ENCODE results near the gene POC5.

- no peak for TF ChIP-seq TAF1 (IDR thresholded peaks at IDR 0.05; ENCODE audit: low read depth, low read length)
- TF ChIP-seq POLR2AphosphoS5 (IDR thresholded peaks at IDR 0.05; ENCODE audit: low read depth, low read length), result no peak
- TF ChIP-seq RAD21 (IDR thresholded peaks at IDR 0.05 in 1 of 2, conservative IDR thresholded peaks at IDR 0.05 in 1 of 2; ENCODE audit: low read depth in 2 of 2, low read length in 2 of 2), result no peak
- no peak for TF ChIP-seq CTCF (IDR thresholded peaks at IDR 0.05; ENCODE audit: control extremely low read depth in 1 of 3, insufficient read depth in 1 of 3, low read depth in 1 of 3, low read length in 3 of 3)
- TF ChIP-seq ATF3 (IDR thresholded peaks at IDR 0.05; ENCODE audit: insufficient read depth, low read depth, low read length), result no peak
- no peak for TF ChIP-seq BRCA1 (IDR thresholded peaks at IDR 0.05; ENCODE audit: low read depth, low read length)
- TF ChIP-seq ZNF274 (IDR thresholded peaks at IDR 0.05; ENCODE audit: borderline replicate concordance, extremely low read depth, low read length), result no peak
- TF ChIP-seq BCL11A (IDR thresholded peaks at IDR 0.05; ENCODE audit: low read depth in 2 of 2, low read length in 2 of 2), result no peak
- TF ChIP-seq E2F6 (IDR thresholded peaks at IDR 0.05), result no peak
These were observed 39.0 kb upstream of the POC5 start for GRCh38 chr5:75756211-75756610.

Measured in H1 (cell line).